HG03039 (cell line): ENCODE results near the gene CNIH4.
"Not testable (repeated sequence)": the region's sequence is repeated elsewhere in the genome, so short reads cannot be mapped to it uniquely, and the experiment has no call there.

ENCODE experiments used
- ATAC-seq: cut with Tn5 transposase; IDR thresholded peaks from one replicate; pipeline ENCODE4 v1.9.1; 2021; ENCODE audit warnings: mild to moderate bottlenecking, moderate library complexity; ENCODE audit not compliant: unreplicated experiment

The CNIH4 gene

DNA sequence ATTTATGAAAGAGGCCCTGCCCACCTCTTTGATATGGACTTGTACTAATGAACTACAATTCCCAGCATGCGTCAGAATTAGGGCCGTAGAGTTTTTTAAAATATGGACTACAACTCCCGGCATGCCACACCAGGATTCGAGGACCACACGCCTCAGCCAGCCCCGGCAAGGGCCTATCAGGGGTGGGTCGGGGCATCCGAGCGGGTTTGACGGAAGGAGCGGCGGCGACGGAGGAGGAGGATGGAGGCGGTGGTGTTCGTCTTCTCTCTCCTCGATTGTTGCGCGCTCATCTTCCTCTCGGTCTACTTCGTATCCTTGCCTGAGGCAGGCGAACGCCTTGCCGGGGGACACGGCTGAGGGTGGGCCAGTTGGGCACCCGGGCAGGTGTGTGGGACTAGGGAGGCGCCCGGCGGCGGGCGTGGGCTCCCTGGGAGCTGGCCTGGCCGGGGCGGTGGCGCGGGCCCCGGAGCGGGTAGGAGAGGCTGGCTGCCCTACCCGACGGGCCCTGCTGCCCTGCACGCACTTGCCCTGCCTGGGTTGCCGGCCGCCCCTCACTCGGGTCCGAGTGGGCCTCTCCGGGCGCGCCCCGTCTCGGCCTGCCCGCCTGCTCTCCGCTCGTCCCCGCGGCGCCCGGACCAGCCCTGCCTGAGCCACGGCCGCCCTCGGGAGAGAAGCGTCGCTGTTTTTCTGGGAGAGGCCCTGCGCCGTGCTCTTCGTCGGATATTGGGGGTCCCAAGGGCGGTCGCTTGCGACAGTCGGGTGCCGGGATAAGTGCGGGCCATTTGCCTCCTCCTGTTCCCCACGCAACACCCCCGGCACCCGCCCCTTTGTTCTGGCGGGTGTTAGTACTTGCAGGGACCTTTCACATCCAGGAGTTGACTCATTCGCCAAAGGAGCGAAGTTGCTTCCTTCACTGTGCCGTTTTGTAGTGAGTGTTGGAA is at the start of gene CNIH4:
Gene CNIH4, plus strand, starts transcription at position 195 of the 941 bp plus-strand sequence. Its CDS starts 46 bp downstream, at position 241.
- ATAC-seq = peak; percentile 98

DNA sequence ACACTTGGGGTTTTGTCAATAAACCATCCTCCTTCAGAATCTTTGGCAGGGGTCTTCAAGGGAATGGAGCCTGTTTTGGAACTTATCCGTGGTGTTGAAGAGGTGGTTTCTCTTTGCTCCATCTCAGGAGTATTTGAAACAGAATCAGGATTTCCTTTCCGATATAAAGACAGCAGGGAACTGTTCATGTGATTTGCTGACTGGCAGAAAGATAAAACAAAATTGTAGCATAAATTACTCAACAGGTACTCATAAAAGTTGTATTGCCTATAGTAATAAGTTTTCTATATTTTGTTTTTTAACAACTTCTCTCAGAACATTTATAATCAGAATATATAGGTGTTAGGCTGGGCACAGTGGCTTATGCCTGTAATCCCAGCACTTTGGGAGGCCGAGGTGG is 48.6 kb upstream of the CNIH4 start:
- no peak for ATAC-seq

DNA sequence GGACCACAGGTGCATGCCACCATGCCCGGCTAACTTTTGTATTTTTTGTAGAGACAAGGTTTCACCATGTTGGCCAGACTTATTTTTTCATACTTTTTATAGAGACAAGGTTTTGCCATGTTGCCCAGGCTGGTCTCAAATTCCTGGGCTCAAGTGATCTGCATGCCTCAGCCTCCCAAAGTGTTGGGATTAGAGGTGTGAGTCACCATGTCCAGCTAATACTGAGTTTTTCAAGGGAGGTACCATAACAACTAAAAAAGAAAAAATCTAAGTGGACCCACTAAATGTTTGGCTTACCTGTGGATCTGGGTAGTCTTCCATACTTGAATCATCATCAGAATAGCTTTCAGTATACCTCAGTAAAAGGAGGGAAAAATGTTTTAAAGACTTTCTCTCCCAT is 45.2 kb upstream of the CNIH4 start:
- ATAC-seq = not testable (repeated sequence)

GRCh38 chr1:224312025-224312424 is 44.7 kb upstream of the CNIH4 start:
- no peak for ATAC-seq

DNA sequence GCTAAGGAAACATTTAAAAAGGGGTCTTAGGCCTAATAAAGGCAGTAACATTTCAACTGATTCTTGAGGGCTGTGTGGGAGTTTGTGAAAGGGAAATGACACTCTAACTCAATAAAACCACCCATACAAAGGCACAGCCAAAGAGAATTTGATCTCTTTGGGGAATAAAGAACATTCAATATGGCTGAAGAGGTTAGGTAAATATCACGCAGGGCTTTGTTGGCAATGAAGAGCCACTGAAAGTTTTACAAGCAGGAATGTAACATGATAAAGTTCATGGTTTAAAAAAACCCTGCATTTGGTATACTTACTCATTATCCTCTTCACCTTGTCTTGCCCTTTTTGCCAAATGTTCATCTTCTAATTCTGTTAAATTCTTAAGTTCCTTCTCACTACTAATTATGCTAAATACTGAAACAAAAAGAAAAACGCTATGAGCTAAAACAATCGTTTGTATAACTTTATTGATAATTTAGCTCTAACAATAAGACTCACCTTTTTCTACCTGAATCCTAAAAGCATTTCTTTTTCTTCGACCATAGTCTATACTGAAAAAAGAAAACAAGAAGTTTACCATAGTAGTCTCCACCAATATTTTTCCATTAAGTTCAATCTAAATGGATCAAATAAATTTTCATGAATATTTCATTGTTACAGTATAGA is 39.2 kb upstream of the CNIH4 start:
- no peak for ATAC-seq

DNA sequence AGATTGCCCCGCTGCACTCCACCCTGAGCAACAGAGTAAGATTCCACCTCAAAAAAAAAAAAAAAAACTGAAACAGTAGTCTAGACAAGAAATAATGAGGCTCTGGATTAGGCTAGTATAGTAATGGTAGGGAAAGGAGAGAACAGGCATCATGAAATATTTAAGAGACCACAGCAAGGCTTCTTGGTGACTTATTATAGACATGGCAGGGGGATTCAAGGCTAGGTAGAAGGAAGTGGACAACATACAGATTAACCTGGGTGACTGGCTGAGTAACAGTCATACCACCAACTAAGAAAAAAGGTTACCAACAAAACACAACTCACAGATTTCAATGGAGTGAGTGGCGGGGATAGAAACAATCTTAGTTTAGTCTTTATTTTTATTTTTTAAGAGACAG is 35.0 kb upstream of the CNIH4 start:
- ATAC-seq = no peak

- no peak for ATAC-seq
Observed at GRCh38 chr1:224325959-224326358, 30.7 kb upstream of the CNIH4 start.

DNA sequence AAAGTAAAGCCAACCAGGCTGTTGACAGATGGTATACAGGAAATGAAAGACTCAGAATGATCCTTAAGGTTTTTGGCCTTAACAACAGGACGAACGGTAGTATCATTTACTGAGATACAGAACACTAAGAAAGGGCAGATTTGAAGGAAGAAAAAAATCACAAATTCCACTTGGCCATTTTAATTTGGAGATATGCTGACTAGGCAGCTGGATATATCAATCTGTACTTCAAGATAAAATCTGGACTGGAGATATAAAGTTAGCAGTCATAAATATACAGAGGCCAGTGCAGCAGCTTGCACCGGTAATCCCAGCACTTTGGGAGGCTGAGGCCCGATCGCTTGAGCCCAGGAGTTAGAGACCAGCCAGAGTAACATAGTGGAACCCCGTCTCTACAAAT is 28.0 kb upstream of the CNIH4 start:
- no peak for ATAC-seq

GRCh38 chr1:224329484-224329841 is 27.2 kb upstream of the CNIH4 start:
- ATAC-seq = no peak

- peak; percentile 81 for ATAC-seq
Observed at GRCh38 chr1:224329842-224330753, 26.6 kb upstream of the CNIH4 start, which contains the start of gene NVL. Gene NVL, minus strand, starts transcription at chr1:224330172. Its CDS starts 45 bp downstream, at chr1:224330127.

DNA sequence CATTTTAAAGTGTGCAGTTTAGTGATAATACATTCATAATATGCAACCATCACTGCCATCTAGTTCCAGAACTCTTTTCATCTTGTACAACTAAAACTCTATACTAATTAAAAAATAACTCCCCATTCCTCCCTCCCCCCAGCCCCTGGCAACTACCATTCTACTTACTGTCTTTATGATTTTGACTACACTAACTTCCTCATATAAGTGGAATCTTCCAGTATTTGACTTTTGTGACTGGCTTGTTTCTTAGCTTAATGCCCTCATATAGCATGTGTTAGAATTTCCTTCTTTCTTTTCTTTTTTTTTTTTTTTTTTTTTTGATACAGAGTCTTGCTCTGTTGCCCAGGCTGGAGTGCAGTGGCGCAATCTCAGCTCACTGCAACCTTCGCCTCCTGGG is 25.4 kb upstream of the CNIH4 start:
- no peak for ATAC-seq

GRCh38 chr1:224331824-224332223 is 24.9 kb upstream of the CNIH4 start:
- ATAC-seq = no peak

DNA sequence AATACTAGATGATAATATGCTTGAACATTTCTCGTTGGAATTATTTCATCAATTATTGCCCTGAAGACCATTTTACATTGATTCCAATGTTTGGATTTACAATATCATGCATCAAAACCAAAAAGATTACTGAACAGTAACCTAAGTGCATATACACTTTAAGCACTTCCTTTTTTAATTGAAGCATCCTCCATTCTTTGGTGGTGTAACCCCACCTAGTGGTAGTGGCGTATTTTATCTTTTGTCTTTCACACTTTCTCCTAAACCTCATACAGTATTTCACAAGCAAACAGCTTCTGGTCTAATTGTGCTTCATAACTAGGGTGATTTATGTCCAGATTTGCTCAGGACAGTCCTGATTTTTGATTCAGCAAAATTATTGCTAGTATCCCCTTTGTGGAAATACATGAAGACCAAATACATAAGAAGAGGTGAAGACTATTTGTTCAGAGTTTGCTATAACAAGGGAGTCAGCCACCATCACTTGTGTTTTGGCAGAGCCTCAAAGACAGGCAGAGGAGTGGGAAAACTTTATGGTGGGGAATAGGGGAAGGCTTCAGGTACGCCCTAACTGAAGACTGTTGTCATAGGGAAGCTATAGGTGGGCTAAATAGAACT is 23.3 kb upstream of the CNIH4 start:
- no peak for ATAC-seq

GRCh38 chr1:224333939-224334786 is 22.5 kb upstream of the CNIH4 start:
- no peak for ATAC-seq

DNA sequence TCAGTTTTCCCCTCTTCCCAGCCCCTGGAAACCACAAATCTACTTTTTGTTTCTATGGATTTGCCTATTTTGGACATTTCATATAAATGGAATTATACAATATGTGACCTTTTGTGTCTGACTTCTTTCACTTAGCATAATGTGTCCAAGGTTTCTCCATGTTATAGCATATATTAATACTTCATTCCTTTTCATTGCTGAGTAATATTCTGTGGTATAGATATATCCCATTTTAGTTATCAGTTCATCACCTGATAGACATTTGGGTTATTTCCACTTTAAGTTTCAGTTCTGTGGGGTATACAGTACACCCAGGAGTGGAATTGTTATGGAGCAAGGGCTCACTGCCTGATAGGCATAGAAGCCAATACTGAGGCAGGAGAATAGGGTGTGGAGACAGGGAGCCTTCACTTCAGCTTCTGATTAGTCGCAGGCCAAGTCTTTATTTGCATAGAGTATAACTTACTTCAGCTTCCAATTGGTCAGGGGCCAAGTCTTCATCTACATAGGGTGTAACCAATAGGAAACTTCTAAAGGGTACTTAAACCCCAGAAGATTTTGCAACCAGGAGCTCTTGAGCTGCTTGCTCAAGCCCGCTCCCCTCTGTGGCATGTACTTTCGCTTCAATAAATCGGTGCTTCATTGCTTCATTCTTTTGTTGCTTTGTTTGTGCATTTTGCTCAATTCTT is 18.4 kb upstream of the CNIH4 start:
- ATAC-seq = no peak

DNA sequence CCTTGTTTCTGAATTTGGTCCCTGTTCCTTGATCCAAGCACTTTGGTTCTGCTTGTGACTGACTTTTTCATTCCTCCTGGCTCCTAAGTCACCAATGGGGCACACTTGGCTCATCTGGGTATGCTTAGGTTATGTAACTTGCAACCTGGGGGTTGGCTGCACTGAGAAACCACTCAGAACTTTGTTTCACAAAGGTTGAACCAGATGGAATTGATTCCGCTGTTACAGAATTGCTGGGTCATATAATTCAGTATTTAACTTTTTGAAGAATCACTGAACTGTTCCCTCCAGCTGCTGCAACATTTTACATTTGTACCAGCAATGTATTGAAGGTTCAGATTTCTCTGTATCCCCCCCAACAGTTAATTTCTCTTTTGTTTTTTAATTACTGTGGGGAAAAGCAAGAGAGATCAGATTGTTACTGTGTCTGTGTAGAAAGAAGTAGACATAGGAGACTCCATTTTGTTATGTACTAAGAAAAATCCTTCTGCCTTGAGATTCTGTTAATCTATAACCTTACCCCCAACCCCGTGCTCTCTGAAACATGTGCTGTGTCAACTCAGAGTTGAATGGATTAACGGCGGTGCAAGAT is 17.1 kb upstream of the CNIH4 start:
- no peak for ATAC-seq

GRCh38 chr1:224340453-224341384 is 16.0 kb upstream of the CNIH4 start:
- ATAC-seq = not testable (repeated sequence)

DNA sequence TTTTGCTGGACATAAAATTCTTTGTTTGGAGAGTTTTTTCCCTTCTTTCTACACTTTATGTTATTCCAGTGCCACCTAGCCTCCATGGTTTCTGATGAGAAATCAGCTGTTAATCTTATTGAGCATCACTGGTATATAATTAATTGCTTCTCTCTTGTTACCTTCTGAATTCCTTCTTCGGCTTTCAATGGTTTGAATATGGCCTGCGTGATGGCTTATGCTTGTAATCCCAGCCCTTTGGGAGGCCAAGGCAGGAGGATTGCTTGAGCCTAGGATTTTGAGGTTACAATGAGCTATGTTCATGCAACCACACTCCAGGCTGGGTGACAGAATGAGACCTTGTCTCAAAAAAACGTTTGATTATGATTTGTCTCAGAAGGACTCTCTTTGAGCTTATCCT is 13.0 kb upstream of the CNIH4 start:
- no peak for ATAC-seq
